Stimulated activated CD4-positive, alpha-beta T cell treated with anti-CD3 and anti-CD28 coated beads, Interleukin-4, amount 100 ng/mL, for 4 hours (primary cell): ENCODE results near the gene PLA2G12A.
"Not testable (repeated sequence)": the region's sequence is repeated elsewhere in the genome, so short reads cannot be mapped to it uniquely, and the experiment has no call there.

Experiments
- DNase-seq, 2 experiments: peaks; one replicate each; pipeline ENCODE4 v3.0.0-alpha.2; 2020

The PLA2G12A gene

DNA sequence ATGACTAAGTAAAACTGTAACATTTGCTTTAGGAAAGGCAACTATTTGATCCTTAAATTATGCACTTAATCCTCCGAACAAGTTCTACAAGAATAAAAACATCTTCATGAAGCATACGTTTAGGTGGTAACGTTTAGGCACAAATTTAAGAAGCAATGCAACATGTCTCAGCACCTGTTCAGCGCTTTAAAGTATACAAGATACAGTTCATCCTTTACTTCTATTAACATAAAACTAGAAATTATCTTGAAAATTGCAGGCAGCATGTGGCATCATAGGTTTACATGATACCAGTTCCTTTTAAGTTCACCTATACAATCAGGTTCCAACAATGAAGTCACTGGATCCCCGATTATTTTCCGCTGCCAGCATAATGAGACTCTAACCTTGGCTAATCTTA lies 1.5 kb downstream of the PLA2G12A start:
- DNase-seq, result no peak

GRCh38 chr4:109723110-109723509 lies 6.8 kb downstream of the PLA2G12A start:
- no peak for DNase-seq

DNA sequence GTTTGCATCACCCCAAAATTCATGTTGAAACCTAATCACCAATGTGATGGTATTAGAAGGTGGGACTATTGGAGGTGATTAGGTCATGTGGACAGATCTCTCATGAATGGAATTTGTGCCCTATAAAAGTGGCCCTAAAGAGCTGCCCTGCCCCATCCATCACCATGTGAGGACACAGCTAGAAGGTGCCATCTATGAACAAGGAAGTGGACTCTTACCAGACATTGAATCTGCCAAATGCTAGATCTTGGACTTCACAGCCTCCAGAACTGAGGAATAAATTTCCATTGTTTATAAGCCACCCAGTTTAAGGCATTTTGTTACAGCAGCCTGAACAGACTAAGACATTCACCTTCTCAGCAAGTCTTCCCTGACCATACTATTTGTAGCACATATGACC lies 7.5 kb downstream of the PLA2G12A start:
- no peak for DNase-seq

GRCh38 chr4:109721033-109721432 lies 8.8 kb downstream of the PLA2G12A start:
- DNase-seq, result no peak

GRCh38 chr4:109719604-109720003 lies 10.3 kb downstream of the PLA2G12A start:
- DNase-seq, result no peak

GRCh38 chr4:109718759-109719158 lies 11.1 kb downstream of the PLA2G12A start:
- no peak for DNase-seq

- DNase-seq, result no peak
These were observed 16.4 kb downstream of the PLA2G12A start for GRCh38 chr4:109713500-109713899.

DNA sequence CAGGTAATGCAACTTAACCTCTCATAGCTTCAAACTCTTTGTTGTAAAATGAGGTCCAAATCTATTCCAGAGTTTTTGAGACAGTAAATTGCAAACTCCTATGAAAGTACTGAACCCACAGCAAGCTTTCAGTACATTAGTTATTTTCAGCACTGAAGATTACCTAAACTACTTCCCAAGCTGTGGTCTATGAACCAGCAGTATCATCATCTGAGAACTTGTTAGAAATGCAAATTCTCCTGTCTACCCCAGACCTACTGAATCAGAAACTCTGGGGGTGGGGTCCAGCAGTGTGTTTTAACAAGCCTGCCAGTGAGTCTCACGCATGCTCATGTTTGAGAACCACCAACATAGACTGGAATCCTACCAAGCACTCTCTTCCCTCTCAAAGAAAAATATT lies 20.9 kb downstream of the PLA2G12A start:
- DNase-seq, result no peak

GRCh38 chr4:109708435-109708834 lies 21.4 kb downstream of the PLA2G12A start:
- DNase-seq, result no peak

DNA sequence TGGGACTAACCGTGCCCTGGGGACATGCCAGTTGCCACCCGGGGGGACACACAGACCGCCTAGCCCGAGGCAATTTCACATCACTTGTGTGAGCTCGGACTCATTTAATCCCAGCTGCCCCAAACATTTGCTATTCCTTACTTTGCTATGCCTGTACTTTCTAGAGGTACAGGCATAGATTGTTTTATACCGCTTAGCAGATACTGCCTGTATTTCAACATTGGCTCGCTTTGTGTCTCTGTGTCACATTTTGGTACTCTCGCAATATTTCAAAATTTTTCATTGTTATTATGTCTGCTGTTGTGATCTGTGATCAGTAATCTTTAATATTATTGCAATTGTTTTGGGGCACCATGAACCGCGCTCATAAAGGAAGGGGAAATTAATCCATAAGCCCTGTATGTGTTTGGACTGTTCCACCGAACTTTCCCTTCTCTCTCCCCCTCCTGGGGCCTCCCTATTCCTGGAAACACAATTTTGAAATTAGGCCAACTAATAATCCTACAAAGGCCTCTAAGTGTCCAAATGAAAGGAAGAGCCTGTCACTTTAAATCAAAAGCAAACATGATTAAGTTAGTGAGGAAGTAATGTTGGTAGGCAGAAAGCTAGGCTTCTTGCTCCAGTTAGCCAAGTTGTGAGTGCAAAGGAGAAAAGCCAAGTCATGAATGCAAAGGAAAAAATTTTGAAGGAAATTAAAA lies 26.1 kb downstream of the PLA2G12A start:
- no peak for DNase-seq

DNA sequence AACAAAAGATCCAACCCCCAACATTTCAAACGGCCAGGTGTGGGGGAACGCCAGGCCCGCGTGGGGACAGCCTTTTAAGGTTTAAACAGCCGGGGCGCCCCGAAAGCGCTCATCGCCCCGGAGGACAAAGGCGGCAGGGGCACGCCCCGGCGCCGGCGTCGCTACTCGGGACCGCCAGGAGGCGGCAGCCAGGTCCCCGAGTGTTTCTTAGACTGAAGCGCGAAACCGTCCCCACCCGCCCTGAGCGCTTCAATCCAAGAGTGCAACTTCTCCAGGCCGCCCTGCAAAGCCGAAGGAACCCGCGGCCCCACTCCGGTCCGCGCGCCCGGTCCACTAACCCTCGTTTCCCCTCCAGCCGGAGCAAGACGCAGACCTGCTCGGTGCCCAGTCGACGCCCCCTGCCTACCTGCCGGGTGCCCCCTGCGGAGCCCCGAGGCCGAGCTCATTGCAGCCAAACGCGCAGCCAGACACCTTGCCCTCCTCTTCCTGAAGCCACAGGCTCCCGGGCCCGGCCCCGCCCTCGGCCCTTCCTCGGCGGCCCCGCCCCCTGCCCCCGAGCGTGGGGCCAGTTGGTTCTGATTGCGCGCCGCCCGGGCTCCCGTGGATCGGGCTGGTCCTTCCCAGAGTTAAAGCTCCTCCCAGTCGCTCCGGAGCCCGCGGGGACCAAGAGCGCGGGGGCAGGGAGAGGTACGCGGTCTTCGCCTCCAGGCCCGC lies 26.8 kb downstream of the PLA2G12A start, which contains the start of gene CASP6:
TSS of gene CASP6 (minus strand) at position 496 of the 714 bp plus-strand sequence. CDS start at position 446, 50 bp downstream.
- peak; percentile 65 to 66 for DNase-seq

DNA sequence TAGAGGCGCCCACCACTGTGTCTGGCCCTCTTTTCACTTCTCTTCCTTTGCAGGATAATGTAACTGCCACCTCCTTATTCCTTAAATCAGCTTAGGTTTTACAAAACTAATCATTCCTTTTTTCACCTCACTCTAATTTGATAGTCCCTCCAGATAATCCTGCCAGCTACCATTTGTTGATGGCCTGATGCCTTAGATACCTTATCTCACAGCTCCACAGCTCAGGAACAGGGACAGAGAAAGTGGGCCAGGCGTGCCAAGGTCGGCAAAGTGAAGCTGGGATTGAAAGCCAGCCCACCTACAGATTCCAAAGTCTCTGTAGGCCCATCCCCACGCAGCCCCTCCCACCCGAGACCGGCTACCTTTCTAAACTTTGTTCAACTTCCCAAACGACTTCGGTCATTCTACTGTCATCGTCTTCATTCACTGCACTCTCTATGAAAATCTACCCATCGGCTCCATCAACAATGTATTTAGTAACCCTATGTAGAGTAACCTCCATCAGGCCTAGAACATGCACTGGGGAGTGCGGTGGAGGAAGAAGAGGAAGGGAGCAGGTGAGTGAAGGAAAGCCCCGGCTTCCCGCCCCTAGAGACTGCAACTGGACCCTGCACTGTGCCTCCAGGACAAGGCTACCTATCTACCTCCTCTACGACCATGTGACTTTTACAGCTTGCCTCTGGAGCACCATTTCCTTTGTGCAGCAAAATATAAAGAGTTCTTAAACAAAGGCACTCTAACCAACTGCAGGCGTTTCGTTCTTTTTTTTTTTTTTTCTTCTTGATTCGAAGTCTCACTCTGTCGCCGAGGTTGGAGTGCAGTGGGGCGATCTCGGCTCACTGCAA lies 28.1 kb downstream of the PLA2G12A start:
- DNase-seq, result no peak

GRCh38 chr4:109699553-109700225 lies 30.2 kb downstream of the PLA2G12A start:
- no peak for DNase-seq

- no peak for DNase-seq
These were observed 31.2 kb downstream of the PLA2G12A start for GRCh38 chr4:109698656-109699055.

- DNase-seq, result no peak
These were observed 38.4 kb downstream of the PLA2G12A start for GRCh38 chr4:109691411-109691920.

GRCh38 chr4:109690690-109691410 lies 39.0 kb downstream of the PLA2G12A start:
- DNase-seq, result no peak

GRCh38 chr4:109684727-109685126 lies 45.1 kb downstream of the PLA2G12A start:
- no peak for DNase-seq

- no peak for DNase-seq
These were observed 46.1 kb downstream of the PLA2G12A start for GRCh38 chr4:109683621-109684253.

DNA sequence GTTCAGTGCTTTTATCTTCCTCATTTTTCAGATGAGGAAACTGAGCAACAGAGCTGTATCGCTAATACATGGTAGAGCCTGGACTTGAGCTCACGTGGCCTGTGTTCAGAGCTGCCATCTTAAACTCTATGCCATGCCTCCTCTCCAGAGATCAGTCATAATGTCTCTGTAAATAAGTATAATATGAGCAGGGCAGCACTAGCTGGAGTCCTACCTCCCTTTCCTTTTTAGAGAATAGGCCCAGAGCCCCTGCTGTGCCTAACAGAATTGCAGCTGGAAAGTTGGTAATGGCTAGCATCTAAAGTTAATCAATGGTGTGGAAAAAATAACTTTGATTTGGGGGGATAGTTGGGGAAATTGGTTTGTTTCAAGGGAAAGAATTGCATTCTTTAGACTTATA lies 47.0 kb downstream of the PLA2G12A start:
- DNase-seq, result no peak

DNA sequence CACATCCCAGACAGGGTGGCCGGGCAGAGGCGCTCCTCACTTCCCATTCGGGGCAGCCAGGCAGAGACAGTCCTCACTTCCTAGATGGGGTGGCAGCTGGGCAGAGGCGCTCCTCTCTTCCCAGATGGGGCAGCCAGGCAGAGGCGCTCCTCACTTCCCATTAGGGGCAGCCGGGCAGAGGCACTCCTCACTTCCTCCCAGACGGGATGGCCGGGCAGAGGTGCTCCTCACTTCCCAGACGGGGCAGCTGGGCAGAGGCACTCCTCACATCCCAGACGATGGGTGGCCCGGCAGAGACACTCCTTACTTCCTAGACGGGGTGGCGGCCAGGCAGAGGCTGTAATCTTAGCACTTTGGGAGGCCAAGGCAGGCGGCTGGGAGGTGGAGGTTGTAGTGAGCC lies 50.9 kb downstream of the PLA2G12A start:
- not testable (repeated sequence) for DNase-seq

GRCh38 chr4:109678472-109678871 lies 51.4 kb downstream of the PLA2G12A start:
- DNase-seq, result not testable (repeated sequence)
